Brain microvascular endothelial cell (primary cell): Measurements from ENCODE around the gene CADM1.

ENCODE experiments used
- DNase-seq: peaks from one replicate; pipeline ENCODE4 v3.0.0-alpha.2; 2020
- H3K27ac ChIP-seq: fragments of 250-450 bp; sonication (Bioruptor Pico); 2 replicates; pipeline ENCODE4 v1.5.1; 2020; ENCODE audit warnings: mild to moderate bottlenecking, moderate library complexity
- H3K27me3 ChIP-seq: fragments of 250-450 bp; sonication (Bioruptor Pico); replicated peaks from 2 replicates; pipeline ENCODE4 v1.5.1; 2020; ENCODE audit warnings: mild to moderate bottlenecking
- H3K36me3 ChIP-seq: fragments of 250-450 bp; sonication (Bioruptor Pico); replicated peaks from 2 replicates; pipeline ENCODE4 v1.5.1; 2020; ENCODE audit warnings: mild to moderate bottlenecking
- H3K4me3 ChIP-seq: 2 replicates; pipeline ENCODE4 v1.5.1; 2011; ENCODE audit warnings: low read depth, mild to moderate bottlenecking, control low read depth, low read length, moderate library complexity
- CTCF ChIP-seq: IDR thresholded peaks from 2 replicates; pipeline ENCODE4 v1.5.1; 2011; ENCODE audit warnings: low read depth, mild to moderate bottlenecking, moderate library complexity, low read length, control low read depth, inconsistent platforms; ENCODE audit errors: missing control alignments
- in situ Hi-C: cut with HindIII; loops from 2 replicates; pipeline ENCODE4 v1.10.0; 2017; ENCODE audit warnings: low sequenced_read_pairs, low pct_ligation_motif_present

The CADM1 gene

GRCh38 chr11:115545581-115546210 is 41.5 kb upstream of the CADM1 start:
- Histone ChIP-seq H3K27me3 (no peaks in the 10 kb centered on the region), H3K4me3 (no peak overlapping the region), H3K36me3 (no peaks in the 10 kb centered on the region), H3K27ac (no peak overlapping the region)
- TF ChIP-seq CTCF: no peak
- in situ Hi-C loops: no loop called here
- no peak for DNase-seq

GRCh38 chr11:115544422-115544948 is 40.3 kb upstream of the CADM1 start:
- no peak for TF ChIP-seq CTCF
- H3K27me3 ChIP-seq: no peaks in the 10 kb centered on the region
- no peak overlapping the region for H3K4me3 ChIP-seq
- H3K27ac ChIP-seq: no peak overlapping the region
- in situ Hi-C loops: no loop called here
- DNase-seq: no peak
- H3K36me3 ChIP-seq: no peaks in the 10 kb centered on the region

- no peak for DNase-seq
- Histone ChIP-seq H3K27me3 (no peaks in the 10 kb centered on the region), H3K27ac (no peak overlapping the region), H3K36me3 (no peaks in the 10 kb centered on the region), H3K4me3 (no peak overlapping the region)
- no peak for TF ChIP-seq CTCF
- in situ Hi-C loops: no loop called here
Measured at GRCh38 chr11:115541518-115541917, 37.3 kb upstream of the CADM1 start.

GRCh38 chr11:115539844-115540243 is 35.6 kb upstream of the CADM1 start:
- TF ChIP-seq CTCF: no peak
- H3K27ac ChIP-seq: no peak overlapping the region
- in situ Hi-C loops: no loop called here

GRCh38 chr11:115535781-115536180 is 31.6 kb upstream of the CADM1 start:
- in situ Hi-C loops: no loop called here
- TF ChIP-seq CTCF: no peak
- Histone ChIP-seq H3K27me3 (no peaks in the 10 kb centered on the region), H3K27ac (no peak overlapping the region), H3K36me3 (no peaks in the 10 kb centered on the region), H3K4me3 (no peak overlapping the region)
- DNase-seq: no peak

More at GRCh38 chr11:115539844-115540243, 35.6 kb upstream of the CADM1 start:
- no peaks in the 10 kb centered on the region for H3K36me3 ChIP-seq
- no peaks in the 10 kb centered on the region for H3K27me3 ChIP-seq
- no peak overlapping the region for H3K4me3 ChIP-seq
- DNase-seq: no peak

GRCh38 chr11:115530752-115531151 is 26.5 kb upstream of the CADM1 start:
- in situ Hi-C loops: no loop called here
- no peak overlapping the region for H3K27ac ChIP-seq
- no peak for DNase-seq
- no peaks in the 10 kb centered on the region for H3K36me3 ChIP-seq
- H3K27me3 ChIP-seq: no peaks in the 10 kb centered on the region
- peak; percentile 21 for TF ChIP-seq CTCF
- H3K4me3 ChIP-seq: no peak overlapping the region
